Astrocyte (in vitro differentiated cells and primary cell): ENCODE data around the gene STEAP1. TPM values are rescaled to one million over a fixed set of nuclear protein-coding genes. Genes with fewer than 3 reads are reported as not detected.
"Not testable (repeated sequence)": the region's sequence is repeated elsewhere in the genome, so short reads cannot be mapped to it uniquely, and the experiment has no call there.

Experiments used
- DNase-seq: peaks from one replicate; pipeline ENCODE4 v3.0.0-alpha.2; 2010; ENCODE audit warnings: low read depth
- FAIRE-seq: peaks from 2 replicates; lab custom pipeline; 2011; peaks lifted over from hg19 to GRCh38; lab: Jason Lieb, UNC
- H2AFZ ChIP-seq: 2 replicates; pipeline ENCODE4 v1.6.0; 2012; ENCODE audit warnings: low read depth, low read length, inconsistent platforms
- H3K27ac ChIP-seq: 2 replicates; pipeline ENCODE4 v1.5.1; 2011; ENCODE audit warnings: low read depth, low read length, inconsistent platforms
- H3K27me3 ChIP-seq: 2 replicates; pipeline ENCODE4 v1.6.0; 2011; ENCODE audit warnings: low read length, inconsistent platforms; ENCODE audit not compliant: insufficient read depth
- H3K36me3 ChIP-seq: 2 replicates; pipeline ENCODE4 v1.5.1; 2011; ENCODE audit warnings: low read length, inconsistent platforms; ENCODE audit not compliant: insufficient read depth
- H3K4me1 ChIP-seq: 2 replicates; pipeline ENCODE4 v1.5.1; 2011; ENCODE audit warnings: low read length, inconsistent platforms; ENCODE audit not compliant: insufficient read depth
- H3K4me2 ChIP-seq: 2 replicates; pipeline ENCODE4 v1.6.0; 2012; ENCODE audit warnings: low read length, inconsistent platforms
- H3K4me3 ChIP-seq: 2 replicates; pipeline ENCODE4 v1.5.1; 2011; ENCODE audit warnings: low read depth, mild to moderate bottlenecking, low read length, inconsistent platforms; ENCODE audit not compliant: insufficient read depth
- H3K79me2 ChIP-seq: 2 replicates; pipeline ENCODE4 v1.6.0; 2012; ENCODE audit warnings: mild to moderate bottlenecking, low read length, inconsistent platforms; ENCODE audit not compliant: insufficient read depth
- H3K9ac ChIP-seq: 2 replicates; pipeline ENCODE4 v1.6.0; 2012; ENCODE audit warnings: mild to moderate bottlenecking, low read length, inconsistent platforms
- H3K9me3 ChIP-seq: 2 replicates; pipeline ENCODE4 v1.5.1; 2012; ENCODE audit warnings: low read depth, mild to moderate bottlenecking, low read length, inconsistent platforms; ENCODE audit not compliant: insufficient read depth
- H4K20me1 ChIP-seq: 2 replicates; pipeline ENCODE4 v1.6.0; 2012; ENCODE audit warnings: low read length, inconsistent platforms; ENCODE audit not compliant: insufficient read depth
- H3K27ac Mint-ChIP-seq: one replicate; pipeline ENCODE4 v1.8.0; 2021; ENCODE audit warnings: mild to moderate bottlenecking, mixed read lengths; ENCODE audit not compliant: unreplicated experiment
- H3K27me3 Mint-ChIP-seq: one replicate; pipeline ENCODE4 v1.8.0; 2021; ENCODE audit warnings: low read depth, mixed read lengths; ENCODE audit not compliant: unreplicated experiment
- H3K36me3 Mint-ChIP-seq: one replicate; pipeline ENCODE4 v1.8.0; 2021; ENCODE audit warnings: low read depth, mixed read lengths; ENCODE audit not compliant: unreplicated experiment
- H3K4me1 Mint-ChIP-seq: one replicate; pipeline ENCODE4 v1.8.0; 2021; ENCODE audit warnings: low read depth, mixed read lengths; ENCODE audit not compliant: unreplicated experiment
- H3K4me3 Mint-ChIP-seq: one replicate; pipeline ENCODE4 v1.8.0; 2021; ENCODE audit warnings: mild to moderate bottlenecking, moderate library complexity, mixed read lengths; ENCODE audit not compliant: unreplicated experiment
- H3K9me3 Mint-ChIP-seq: one replicate; pipeline ENCODE4 v1.8.0; 2021; ENCODE audit warnings: mild to moderate bottlenecking, mixed read lengths; ENCODE audit not compliant: unreplicated experiment
- EZH2 ChIP-seq: IDR thresholded peaks from 2 replicates; pipeline ENCODE4 v1.6.1; 2012; ENCODE audit warnings: mild to moderate bottlenecking, low read length, inconsistent platforms; ENCODE audit not compliant: insufficient read depth
- total RNA-seq: library from RNA; stranded (reverse); gene quantifications from 2 replicates; pipeline ENCODE4 v1.2.1, GENCODE V29; 2021
- TF ChIP-seq, protein P1 (sequence below): IDR thresholded peaks from 2 replicates; pipeline ENCODE4 v1.5.1; 2011; ENCODE audit warnings: low read depth, mild to moderate bottlenecking, inconsistent platforms, low read length, moderate library complexity; ENCODE audit not compliant: insufficient read depth

STEAP1 gene
- total RNA-seq, 1 donor from 2014 or later, result 6.2 TPM

DNA sequence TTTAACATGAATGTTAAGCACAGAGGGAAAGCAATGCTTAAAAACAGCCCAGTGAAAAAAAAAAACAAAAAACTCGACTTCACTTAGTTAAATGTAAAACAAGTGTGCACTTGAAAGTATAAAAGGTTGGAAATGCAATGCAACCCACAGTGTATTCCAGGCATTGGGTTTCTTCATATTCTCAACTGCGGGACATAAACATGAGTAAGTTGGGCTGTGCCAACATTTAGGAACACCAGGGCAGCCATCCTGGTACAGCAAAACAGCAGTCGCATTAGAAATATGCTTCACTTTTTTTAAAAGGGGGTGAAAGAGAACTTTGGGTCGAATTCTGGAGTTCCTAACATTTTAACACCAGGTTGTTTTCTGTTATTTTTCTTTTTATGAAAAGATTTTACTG is 937 bp downstream of the STEAP1 start:
- Mint-ChIP-seq H3K4me3 (peak overlapping the region; percentile 81), H3K27me3 (no peaks in the 10 kb centered on the region), H3K27ac (no peak overlapping the region), H3K9me3 (no peaks in the 10 kb centered on the region), H3K36me3 (no peaks in the 10 kb centered on the region), H3K4me1 (peaks cover 26% of the 10 kb centered on the region)
- Histone ChIP-seq H3K27ac (no peak overlapping the region), H2AFZ (no peak overlapping the region), H3K9ac (no peak overlapping the region), H3K4me1 (no peaks in the 10 kb centered on the region), H3K4me2 (peak overlapping the region; percentile 91), H3K79me2 (no peaks in the 10 kb centered on the region), H3K4me3 (no peak overlapping the region), H4K20me1 (no peaks in the 10 kb centered on the region), H3K27me3 (no peaks in the 10 kb centered on the region), H3K9me3 (no peaks in the 10 kb centered on the region), H3K36me3 (no peaks in the 10 kb centered on the region)
- no peak for DNase-seq
- TF ChIP-seq, protein P1, sequence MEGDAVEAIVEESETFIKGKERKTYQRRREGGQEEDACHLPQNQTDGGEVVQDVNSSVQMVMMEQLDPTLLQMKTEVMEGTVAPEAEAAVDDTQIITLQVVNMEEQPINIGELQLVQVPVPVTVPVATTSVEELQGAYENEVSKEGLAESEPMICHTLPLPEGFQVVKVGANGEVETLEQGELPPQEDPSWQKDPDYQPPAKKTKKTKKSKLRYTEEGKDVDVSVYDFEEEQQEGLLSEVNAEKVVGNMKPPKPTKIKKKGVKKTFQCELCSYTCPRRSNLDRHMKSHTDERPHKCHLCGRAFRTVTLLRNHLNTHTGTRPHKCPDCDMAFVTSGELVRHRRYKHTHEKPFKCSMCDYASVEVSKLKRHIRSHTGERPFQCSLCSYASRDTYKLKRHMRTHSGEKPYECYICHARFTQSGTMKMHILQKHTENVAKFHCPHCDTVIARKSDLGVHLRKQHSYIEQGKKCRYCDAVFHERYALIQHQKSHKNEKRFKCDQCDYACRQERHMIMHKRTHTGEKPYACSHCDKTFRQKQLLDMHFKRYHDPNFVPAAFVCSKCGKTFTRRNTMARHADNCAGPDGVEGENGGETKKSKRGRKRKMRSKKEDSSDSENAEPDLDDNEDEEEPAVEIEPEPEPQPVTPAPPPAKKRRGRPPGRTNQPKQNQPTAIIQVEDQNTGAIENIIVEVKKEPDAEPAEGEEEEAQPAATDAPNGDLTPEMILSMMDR, result no peak
- TF ChIP-seq EZH2, result no peak
- no peak for FAIRE-seq

DNA sequence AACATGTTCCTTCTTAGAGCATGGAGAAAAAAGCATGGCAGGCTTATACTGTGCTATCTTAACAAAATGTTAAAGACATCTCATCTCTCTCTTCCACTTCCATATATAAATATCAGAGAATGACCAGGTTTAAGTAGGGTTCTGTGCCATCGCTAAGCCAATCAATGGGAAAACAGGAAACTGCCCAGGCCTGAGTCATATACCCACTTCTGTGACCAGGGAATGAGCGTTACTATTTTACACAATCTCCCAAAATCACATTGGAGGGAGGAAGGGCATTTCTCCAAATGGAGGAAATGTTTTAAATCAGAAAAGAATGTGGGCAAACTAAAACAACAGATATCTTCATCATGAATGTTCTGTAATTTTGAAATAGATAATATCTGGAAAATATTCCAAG is 3.1 kb downstream of the STEAP1 start:
- not testable (repeated sequence) for H3K27ac ChIP-seq, H2AFZ ChIP-seq, H3K79me2 ChIP-seq, H3K9me3 Mint-ChIP-seq, H3K27me3 ChIP-seq, H3K36me3 Mint-ChIP-seq, H3K4me3 ChIP-seq, H3K36me3 ChIP-seq, H3K9ac ChIP-seq, DNase-seq, H3K9me3 ChIP-seq, H3K4me3 Mint-ChIP-seq, H3K4me1 ChIP-seq, H3K27me3 Mint-ChIP-seq, H3K4me2 ChIP-seq, H4K20me1 ChIP-seq, H3K27ac Mint-ChIP-seq
- peaks cover 17% of the 10 kb centered on the region for H3K4me1 Mint-ChIP-seq
- peak; percentile 88 for FAIRE-seq

DNA sequence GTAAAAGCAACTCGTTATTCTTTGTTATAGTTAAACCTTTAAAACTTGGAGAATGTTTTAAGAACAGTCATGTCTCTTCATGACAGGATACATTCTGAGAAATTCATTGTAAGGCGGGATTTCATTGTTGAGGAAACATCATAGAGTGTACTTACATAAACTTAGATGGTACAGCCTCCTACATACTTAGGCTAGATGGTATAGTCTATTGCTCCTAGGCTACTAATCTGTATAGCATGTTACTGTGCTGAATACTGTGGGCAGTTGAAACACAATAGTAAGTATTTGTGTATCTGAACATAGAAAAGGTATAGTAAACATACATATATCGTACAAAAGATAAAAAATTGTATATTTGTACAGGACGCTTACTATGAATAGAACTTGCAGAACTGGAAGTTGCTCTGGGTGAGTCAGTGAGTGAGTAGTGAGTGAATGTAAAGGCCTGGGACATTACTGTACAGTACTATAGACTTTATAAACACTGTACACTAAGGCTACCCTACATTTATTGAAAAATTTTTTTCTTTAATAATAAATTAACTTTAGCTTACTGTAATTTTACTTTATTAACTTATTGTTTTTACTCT is 3.6 kb downstream of the STEAP1 start:
- not testable (repeated sequence) for FAIRE-seq

More for the DNA sequence above, 3.6 kb downstream of the STEAP1 start:
- not testable (repeated sequence) for H3K27me3 Mint-ChIP-seq, H3K9me3 Mint-ChIP-seq, H3K9ac ChIP-seq, H3K4me3 Mint-ChIP-seq, H3K27me3 ChIP-seq, H3K79me2 ChIP-seq, DNase-seq, H3K36me3 Mint-ChIP-seq, H3K4me3 ChIP-seq, H3K27ac ChIP-seq, H3K27ac Mint-ChIP-seq, H3K4me1 ChIP-seq, H2AFZ ChIP-seq, H3K4me2 ChIP-seq, H3K36me3 ChIP-seq, H4K20me1 ChIP-seq, H3K9me3 ChIP-seq
- peaks cover 12% of the 10 kb centered on the region for H3K4me1 Mint-ChIP-seq
